Thoracic aorta (tissue), 2 donors: ENCODE data around the gene CTAGE9. TPM values are rescaled to one million over a fixed set of nuclear protein-coding genes. Genes with fewer than 3 reads are reported as not detected.
"Not testable (repeated sequence)": the region's sequence is repeated elsewhere in the genome, so short reads cannot be mapped to it uniquely, and the experiment has no call there.

Source experiments
- ATAC-seq: fragments of 150-250 bp; one replicate; pipeline ENCODE4 v1.8.0; 2017; ENCODE audit warnings: low read depth; ENCODE audit not compliant: insufficient number of reproducible peaks, low FRiP score
- DNase-seq: peaks from one replicate; pipeline ENCODE4 v3.0.0-alpha.2; 2020; ENCODE audit warnings: low spot score
- H3K27ac ChIP-seq, 2 donors: fragments of 200-600 bp; sonication (generic); 1 replicate in 1 of 2; 2 replicates in 1 of 2; pipeline ENCODE4 v1.5.1; 2016; ENCODE audit warnings: mild to moderate bottlenecking in 2 of 2, moderate library complexity in 2 of 2
- H3K27me3 ChIP-seq: fragments of 200-600 bp; sonication (generic); replicated peaks from 2 replicates; pipeline ENCODE4 v1.6.0; 2016; ENCODE audit warnings: mild to moderate bottlenecking; ENCODE audit not compliant: insufficient read depth
- H3K36me3 ChIP-seq: fragments of 200-600 bp; sonication (generic); one replicate; pipeline ENCODE4 v1.5.1; 2016
- H3K4me1 ChIP-seq, 2 donors: fragments of 200-600 bp; sonication (generic); 1 replicate in 1 of 2; 2 replicates in 1 of 2; pipeline versions ENCODE4 v1.5.1 to v1.6.0; 2016; ENCODE audit warnings: low read depth in 2 of 2, mild to moderate bottlenecking in 1 of 2; ENCODE audit not compliant: control insufficient read depth in 1 of 2
- H3K4me3 ChIP-seq: fragments of 200-600 bp; sonication (generic); 2 replicates; pipeline ENCODE4 v1.5.1; 2016; ENCODE audit warnings: mild to moderate bottlenecking
- H3K9me3 ChIP-seq: fragments of 200-600 bp; sonication (generic); 2 replicates; pipeline ENCODE4 v1.5.1; 2016
- total RNA-seq, 2 donors: library from RNA; depleted of rRNA; stranded (reverse); fragments of >200 nt; gene quantifications; one replicate each; pipeline versions ENCODE4 v1.1.0 to v1.2.3, GENCODE V29; 2016
- TF ChIP-seq, protein P1 (sequence below): fragments of 200-600 bp; sonication (generic); IDR thresholded peaks from one replicate; pipeline ENCODE4 v1.5.1; 2019; ENCODE audit warnings: antibody characterized with exemption

The CTAGE9 gene
- total RNA-seq, 2 donors from 2014 or later, result not detected

- no peak overlapping the region for H3K4me3 ChIP-seq
- H3K27me3 ChIP-seq, result no peaks in the 10 kb centered on the region
- peaks cover 6 to 9% of the 10 kb centered on the region in 2 donors for H3K4me1 ChIP-seq
- H3K27ac ChIP-seq, result no peak overlapping the region
- DNase-seq (no peak), ATAC-seq (no peak)
- no peaks in the 10 kb centered on the region for H3K36me3 ChIP-seq
- no peaks in the 10 kb centered on the region for H3K9me3 ChIP-seq
- TF ChIP-seq, protein P1, sequence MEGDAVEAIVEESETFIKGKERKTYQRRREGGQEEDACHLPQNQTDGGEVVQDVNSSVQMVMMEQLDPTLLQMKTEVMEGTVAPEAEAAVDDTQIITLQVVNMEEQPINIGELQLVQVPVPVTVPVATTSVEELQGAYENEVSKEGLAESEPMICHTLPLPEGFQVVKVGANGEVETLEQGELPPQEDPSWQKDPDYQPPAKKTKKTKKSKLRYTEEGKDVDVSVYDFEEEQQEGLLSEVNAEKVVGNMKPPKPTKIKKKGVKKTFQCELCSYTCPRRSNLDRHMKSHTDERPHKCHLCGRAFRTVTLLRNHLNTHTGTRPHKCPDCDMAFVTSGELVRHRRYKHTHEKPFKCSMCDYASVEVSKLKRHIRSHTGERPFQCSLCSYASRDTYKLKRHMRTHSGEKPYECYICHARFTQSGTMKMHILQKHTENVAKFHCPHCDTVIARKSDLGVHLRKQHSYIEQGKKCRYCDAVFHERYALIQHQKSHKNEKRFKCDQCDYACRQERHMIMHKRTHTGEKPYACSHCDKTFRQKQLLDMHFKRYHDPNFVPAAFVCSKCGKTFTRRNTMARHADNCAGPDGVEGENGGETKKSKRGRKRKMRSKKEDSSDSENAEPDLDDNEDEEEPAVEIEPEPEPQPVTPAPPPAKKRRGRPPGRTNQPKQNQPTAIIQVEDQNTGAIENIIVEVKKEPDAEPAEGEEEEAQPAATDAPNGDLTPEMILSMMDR, result no peak
Measured at GRCh38 chr6:131754088-131754487, 43.3 kb upstream of the CTAGE9 start.

DNA sequence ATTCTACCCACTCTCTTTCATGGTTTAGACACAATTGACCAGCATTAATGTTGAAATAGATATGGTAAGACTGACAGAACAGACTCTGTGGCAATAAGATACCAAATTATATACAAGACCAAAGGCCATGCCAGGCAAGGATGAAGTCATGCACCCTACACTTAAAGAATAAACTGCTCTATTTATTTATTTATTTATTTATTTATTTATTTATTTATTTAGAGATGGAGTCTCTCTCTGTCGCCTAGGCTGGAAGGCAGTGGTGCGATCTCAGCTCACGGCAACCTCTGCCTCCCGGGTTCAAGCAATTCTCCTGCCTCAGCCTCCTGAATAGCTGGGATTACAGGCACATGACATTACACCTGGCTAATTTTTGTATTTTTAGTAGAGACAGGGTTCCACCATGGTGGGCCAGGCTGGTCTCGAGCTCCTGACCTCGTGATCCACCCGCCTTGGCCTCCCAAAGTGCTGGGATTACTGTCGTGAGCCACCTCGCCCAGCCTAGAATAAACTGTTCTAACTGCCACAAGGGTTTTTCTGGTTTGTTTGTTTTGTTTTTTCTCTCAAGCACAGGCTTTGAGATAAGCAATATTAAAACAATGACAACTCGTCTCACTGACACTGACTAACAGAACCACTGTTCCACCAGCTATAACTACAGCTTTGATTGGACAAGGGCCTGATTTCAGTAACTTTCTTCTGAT, 40.3 kb upstream of the CTAGE9 start:
- not testable (repeated sequence) for H3K4me1 ChIP-seq, H3K36me3 ChIP-seq, ATAC-seq, DNase-seq, H3K27me3 ChIP-seq, H3K9me3 ChIP-seq, H3K27ac ChIP-seq, H3K4me3 ChIP-seq

GRCh38 chr6:131749023-131749422, 38.2 kb upstream of the CTAGE9 start:
- Histone ChIP-seq H3K27me3 (no peaks in the 10 kb centered on the region), H3K27ac (no peak overlapping the region), H3K4me3 (no peak overlapping the region), H3K4me1 (no peaks in the 10 kb centered on the region), H3K9me3 (no peaks in the 10 kb centered on the region), H3K36me3 (no peaks in the 10 kb centered on the region)
- no peak for DNase-seq
- no peak for ATAC-seq
- TF ChIP-seq, protein P1, result no peak

- no peak overlapping the region for H3K4me3 ChIP-seq
- H3K27me3 ChIP-seq, result no peaks in the 10 kb centered on the region
- no peaks in the 10 kb centered on the region for H3K4me1 ChIP-seq
- H3K36me3 ChIP-seq, result no peaks in the 10 kb centered on the region
- ATAC-seq, result no peak
- no peaks in the 10 kb centered on the region for H3K9me3 ChIP-seq
- H3K27ac ChIP-seq, result no peak overlapping the region
- TF ChIP-seq, protein P1, result no peak
- DNase-seq, result no peak
Measured at GRCh38 chr6:131747821-131748353, 37.1 kb upstream of the CTAGE9 start.

- DNase-seq (no peak), ATAC-seq (no peak)
- no peaks in the 10 kb centered on the region for H3K9me3 ChIP-seq
- H3K4me1 ChIP-seq, result no peaks in the 10 kb centered on the region
- H3K4me3 ChIP-seq, result no peak overlapping the region
- TF ChIP-seq, protein P1, result no peak
- H3K36me3 ChIP-seq, result no peaks in the 10 kb centered on the region
- no peak overlapping the region for H3K27ac ChIP-seq
- H3K27me3 ChIP-seq, result no peaks in the 10 kb centered on the region
Measured at GRCh38 chr6:131745476-131745875, 34.7 kb upstream of the CTAGE9 start.
